Measurements from ENCODE around the gene HMOX2.

GRCh38 chr16:4519274-4520058 lies 43.3 kb downstream of the HMOX2 start:
- TF ChIP-seq, protein P1, sequence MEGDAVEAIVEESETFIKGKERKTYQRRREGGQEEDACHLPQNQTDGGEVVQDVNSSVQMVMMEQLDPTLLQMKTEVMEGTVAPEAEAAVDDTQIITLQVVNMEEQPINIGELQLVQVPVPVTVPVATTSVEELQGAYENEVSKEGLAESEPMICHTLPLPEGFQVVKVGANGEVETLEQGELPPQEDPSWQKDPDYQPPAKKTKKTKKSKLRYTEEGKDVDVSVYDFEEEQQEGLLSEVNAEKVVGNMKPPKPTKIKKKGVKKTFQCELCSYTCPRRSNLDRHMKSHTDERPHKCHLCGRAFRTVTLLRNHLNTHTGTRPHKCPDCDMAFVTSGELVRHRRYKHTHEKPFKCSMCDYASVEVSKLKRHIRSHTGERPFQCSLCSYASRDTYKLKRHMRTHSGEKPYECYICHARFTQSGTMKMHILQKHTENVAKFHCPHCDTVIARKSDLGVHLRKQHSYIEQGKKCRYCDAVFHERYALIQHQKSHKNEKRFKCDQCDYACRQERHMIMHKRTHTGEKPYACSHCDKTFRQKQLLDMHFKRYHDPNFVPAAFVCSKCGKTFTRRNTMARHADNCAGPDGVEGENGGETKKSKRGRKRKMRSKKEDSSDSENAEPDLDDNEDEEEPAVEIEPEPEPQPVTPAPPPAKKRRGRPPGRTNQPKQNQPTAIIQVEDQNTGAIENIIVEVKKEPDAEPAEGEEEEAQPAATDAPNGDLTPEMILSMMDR (IDR thresholded peaks at IDR 0.05; ENCODE audit: low read depth, low read length): no peak
- no peak for TF ChIP-seq EZH2phosphoT487 (IDR thresholded peaks at IDR 0.05; ENCODE audit: low read depth)

Measured in OCI-LY3 (cell line).